HEK293 (cell line): ENCODE data around the gene MRPL20.

ENCODE experiments used
- GLI4 ChIP-seq: fragments of 450-650 bp; formaldehyde crosslinking; IDR thresholded peaks from 2 replicates; pipeline ENCODE4 v1.5.1; 2016; ENCODE audit warnings: missing biosample characterization, missing genetic modification characterization
- GLIS2 ChIP-seq: fragments of 450-650 bp; formaldehyde crosslinking; IDR thresholded peaks from 2 replicates; pipeline ENCODE4 v1.5.1; 2016; ENCODE audit warnings: missing biosample characterization, missing genetic modification characterization
- MZF1 ChIP-seq: fragments of 450-650 bp; formaldehyde crosslinking; IDR thresholded peaks from 2 replicates; pipeline ENCODE4 v1.5.1; 2017; ENCODE audit warnings: missing biosample characterization, missing genetic modification characterization, borderline replicate concordance
- PRDM1 ChIP-seq: fragments of 450-650 bp; formaldehyde crosslinking; IDR thresholded peaks from 2 replicates; pipeline ENCODE4; 2016; ENCODE audit warnings: missing biosample characterization, missing genetic modification characterization
- SCRT1 ChIP-seq: fragments of 450-650 bp; formaldehyde crosslinking; IDR thresholded peaks from 2 replicates; pipeline ENCODE4 v1.5.1; 2016; ENCODE audit warnings: missing biosample characterization, missing genetic modification characterization, borderline replicate concordance
- SETDB1 ChIP-seq: IDR thresholded peaks from one replicate; pipeline ENCODE4 v1.6.1; 2017; ENCODE audit warnings: mild to moderate bottlenecking, low read length, moderate library complexity, mixed read lengths; ENCODE audit not compliant: insufficient read length
- SP7 ChIP-seq: fragments of 450-650 bp; formaldehyde crosslinking; IDR thresholded peaks from 2 replicates; pipeline ENCODE4 v1.5.1; 2016; ENCODE audit warnings: missing biosample characterization, missing genetic modification characterization
- ZBTB20 ChIP-seq: fragments of 450-650 bp; formaldehyde crosslinking; IDR thresholded peaks from 2 replicates; pipeline ENCODE4 v1.5.1; 2016; ENCODE audit warnings: missing biosample characterization, missing genetic modification characterization
- ZBTB21 ChIP-seq: fragments of 450-650 bp; formaldehyde crosslinking; IDR thresholded peaks from 2 replicates; pipeline ENCODE4 v1.5.1; 2017; ENCODE audit warnings: missing biosample characterization, missing genetic modification characterization
- ZBTB48 ChIP-seq: fragments of 450-650 bp; formaldehyde crosslinking; IDR thresholded peaks from 2 replicates; pipeline ENCODE4 v1.5.1; 2016; ENCODE audit warnings: missing biosample characterization, missing genetic modification characterization
- ZEB2 ChIP-seq: fragments of 450-650 bp; formaldehyde crosslinking; IDR thresholded peaks from 2 replicates; pipeline ENCODE4 v1.5.1; 2016; ENCODE audit warnings: missing biosample characterization, missing genetic modification characterization
- ZNF10 ChIP-seq: fragments of 450-650 bp; formaldehyde crosslinking; IDR thresholded peaks from 2 replicates; pipeline ENCODE4 v1.5.1; 2017; ENCODE audit warnings: missing biosample characterization, missing genetic modification characterization
- ZNF121 ChIP-seq: fragments of 450-650 bp; formaldehyde crosslinking; IDR thresholded peaks from 2 replicates; pipeline ENCODE4 v1.5.1; 2016; ENCODE audit warnings: missing biosample characterization, missing genetic modification characterization
- ZNF146 ChIP-seq: fragments of 450-650 bp; formaldehyde crosslinking; IDR thresholded peaks from 2 replicates; pipeline ENCODE4 v1.5.1; 2016; ENCODE audit warnings: missing biosample characterization, missing genetic modification characterization
- ZNF169 ChIP-seq: fragments of 450-650 bp; formaldehyde crosslinking; IDR thresholded peaks from 2 replicates; pipeline ENCODE4 v1.5.1; 2016; ENCODE audit warnings: missing biosample characterization, missing genetic modification characterization
- ZNF221 ChIP-seq: fragments of 450-650 bp; formaldehyde crosslinking; IDR thresholded peaks from 2 replicates; pipeline ENCODE4 v1.5.1; 2017; ENCODE audit warnings: missing biosample characterization, missing genetic modification characterization, borderline replicate concordance
- ZNF239 ChIP-seq: fragments of 450-650 bp; formaldehyde crosslinking; IDR thresholded peaks from 2 replicates; pipeline ENCODE4 v1.5.1; 2016; ENCODE audit warnings: missing biosample characterization, missing genetic modification characterization
- ZNF302 ChIP-seq: fragments of 450-650 bp; formaldehyde crosslinking; IDR thresholded peaks from 2 replicates; pipeline ENCODE4 v1.5.1; 2016; ENCODE audit warnings: missing biosample characterization, missing genetic modification characterization, low read depth
- ZNF335 ChIP-seq: fragments of 450-650 bp; formaldehyde crosslinking; conservative IDR thresholded peaks from 2 replicates; pipeline ENCODE4 v1.5.1; 2016; ENCODE audit warnings: missing biosample characterization, missing genetic modification characterization
- ZNF341 ChIP-seq: fragments of 450-650 bp; formaldehyde crosslinking; IDR thresholded peaks from 2 replicates; pipeline ENCODE4; 2016; ENCODE audit warnings: low read depth, missing biosample characterization, missing genetic modification characterization
- ZNF354C ChIP-seq: fragments of 450-650 bp; formaldehyde crosslinking; IDR thresholded peaks from 2 replicates; pipeline ENCODE4 v1.5.1; 2016; ENCODE audit warnings: missing biosample characterization, missing genetic modification characterization, low read depth, borderline replicate concordance
- ZNF37A ChIP-seq: fragments of 450-650 bp; IDR thresholded peaks from 2 replicates; pipeline ENCODE4 v1.5.1; 2018; ENCODE audit warnings: missing biosample characterization, missing genetic modification characterization
- ZNF416 ChIP-seq: fragments of 450-650 bp; formaldehyde crosslinking; IDR thresholded peaks from 2 replicates; pipeline ENCODE4 v1.5.1; 2016; ENCODE audit warnings: missing biosample characterization, missing genetic modification characterization
- ZNF473 ChIP-seq: fragments of 450-650 bp; formaldehyde crosslinking; IDR thresholded peaks from 2 replicates; pipeline ENCODE4 v1.5.1; 2017; ENCODE audit warnings: missing biosample characterization, missing genetic modification characterization
- ZNF48 ChIP-seq: fragments of 450-650 bp; formaldehyde crosslinking; IDR thresholded peaks from 2 replicates; pipeline ENCODE4 v1.5.1; 2016; ENCODE audit warnings: missing biosample characterization, missing genetic modification characterization
- ZNF514 ChIP-seq: fragments of 450-650 bp; formaldehyde crosslinking; IDR thresholded peaks from 2 replicates; pipeline ENCODE4 v1.5.1; 2016; ENCODE audit warnings: missing biosample characterization, missing genetic modification characterization
- ZNF558 ChIP-seq: fragments of 450-650 bp; formaldehyde crosslinking; IDR thresholded peaks from 2 replicates; pipeline ENCODE4 v1.5.1; 2016; ENCODE audit warnings: missing biosample characterization, missing genetic modification characterization
- ZNF600 ChIP-seq: fragments of 450-650 bp; formaldehyde crosslinking; IDR thresholded peaks from 2 replicates; pipeline ENCODE4 v1.5.1; 2016; ENCODE audit warnings: missing biosample characterization, missing genetic modification characterization
- ZNF610 ChIP-seq: fragments of 450-650 bp; formaldehyde crosslinking; IDR thresholded peaks from 2 replicates; pipeline ENCODE4 v1.5.1; 2016; ENCODE audit warnings: missing biosample characterization, missing genetic modification characterization, borderline replicate concordance
- ZNF658 ChIP-seq: fragments of 450-650 bp; formaldehyde crosslinking; IDR thresholded peaks from 2 replicates; pipeline ENCODE4; 2016; ENCODE audit warnings: missing biosample characterization, missing genetic modification characterization
- ZNF664 ChIP-seq: fragments of 450-650 bp; formaldehyde crosslinking; IDR thresholded peaks from 2 replicates; pipeline ENCODE4 v1.5.1; 2016; ENCODE audit warnings: missing biosample characterization, missing genetic modification characterization
- ZNF837 ChIP-seq: fragments of 450-650 bp; formaldehyde crosslinking; IDR thresholded peaks from 2 replicates; pipeline ENCODE4 v1.5.1; 2016; ENCODE audit warnings: missing biosample characterization, missing genetic modification characterization
- ZSCAN23 ChIP-seq: fragments of 450-650 bp; formaldehyde crosslinking; IDR thresholded peaks from 2 replicates; pipeline ENCODE4 v1.5.1; 2016; ENCODE audit warnings: missing biosample characterization, missing genetic modification characterization
- TF ChIP-seq, protein P1 (sequence below): fragments of 450-650 bp; formaldehyde crosslinking; IDR thresholded peaks from 2 replicates; pipeline ENCODE4 v1.5.1; 2017; ENCODE audit warnings: missing biosample characterization, missing genetic modification characterization
- TF ChIP-seq, protein P2 (sequence below): fragments of 450-650 bp; formaldehyde crosslinking; IDR thresholded peaks from 2 replicates; pipeline ENCODE4 v1.5.1; 2017; ENCODE audit warnings: missing biosample characterization, missing genetic modification characterization
- TF ChIP-seq, protein P3 (sequence below): IDR thresholded peaks from 2 replicates; pipeline ENCODE4 v1.6.1; 2011; ENCODE audit warnings: mild to moderate bottlenecking, low read depth, low read length, borderline replicate concordance
- TF ChIP-seq, protein P4 (sequence below): fragments of 450-650 bp; formaldehyde crosslinking; IDR thresholded peaks from 2 replicates; pipeline ENCODE4 v1.5.1; 2016; ENCODE audit warnings: missing biosample characterization, missing genetic modification characterization

Gene MRPL20

DNA sequence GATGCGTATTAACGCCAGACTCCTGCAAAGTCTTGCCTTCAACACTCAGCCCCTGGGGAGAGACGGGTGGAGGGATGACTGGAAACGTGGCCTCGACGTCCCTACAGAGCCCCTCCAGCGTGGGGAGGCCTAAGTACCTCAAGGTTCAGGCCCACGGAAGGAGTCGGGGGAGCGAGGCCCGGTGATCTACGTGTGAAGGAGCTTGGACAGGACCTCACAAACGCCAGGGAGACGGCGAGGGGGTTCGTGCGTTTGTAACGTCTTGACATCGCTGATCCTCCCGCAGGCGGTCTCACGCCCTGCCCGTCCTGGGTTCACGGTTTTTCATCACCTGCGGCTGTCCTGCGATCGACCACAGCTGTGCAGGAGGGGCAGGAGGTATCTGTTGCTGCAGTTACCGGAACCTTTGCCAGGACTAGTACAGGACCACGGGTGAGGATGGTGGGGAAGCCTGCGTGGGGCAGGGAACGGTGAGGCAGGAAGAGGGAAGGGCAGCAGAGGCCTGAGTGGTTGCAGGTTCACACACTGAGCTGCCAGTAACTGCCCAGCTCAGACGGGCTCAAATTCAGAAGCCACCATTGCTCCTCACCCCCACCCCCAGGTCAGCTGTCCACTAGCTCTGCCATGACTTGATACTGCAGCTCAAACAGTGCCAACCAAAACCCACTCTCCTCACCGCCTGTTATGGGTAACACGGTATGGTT, 7.1 kb downstream of the MRPL20 start (continued):
- TF ChIP-seq SETDB1 (no peak), ZNF837 (tag by site-specific recombination) (no peak), PRDM1 (tag by site-specific recombination) (no peak), ZEB2 (no peak), SCRT1 (tag by site-specific recombination) (peak; percentile 89; the same call in 1 of the 2 replicates), ZNF146 (tag by site-specific recombination) (no peak), ZNF341 (tag by site-specific recombination) (peak; percentile 62), ZNF335 (tag by site-specific recombination) (peak; percentile 78), ZNF416 (tag by site-specific recombination) (no peak), ZNF239 (tag by site-specific recombination) (no peak), ZNF48 (tag by site-specific recombination) (no peak), ZNF600 (tag by site-specific recombination) (peak; percentile 88), ZBTB20 (tag by site-specific recombination) (peak; percentile 45), MZF1 (tag by site-specific recombination) (peak; percentile 52; the same call in 1 of the 2 replicates), ZNF302 (tag by site-specific recombination) (no peak), ZBTB21 (tag by site-specific recombination) (no peak), ZNF169 (tag by site-specific recombination) (no peak), ZNF121 (tag by site-specific recombination) (no peak), SP7 (no peak), ZNF514 (tag by site-specific recombination) (no peak), GLI4 (tag by site-specific recombination) (no peak), ZNF664 (tag by site-specific recombination) (no peak), ZNF37A (tag by site-specific recombination) (no peak), ZSCAN23 (no peak), ZNF354C (tag by site-specific recombination) (no peak), ZNF473 (tag by site-specific recombination) (no peak), ZNF658 (tag by site-specific recombination) (no peak), ZNF610 (no peak), ZNF10 (0 out of 2 replicates have a peak, but pooled peaks have one; percentile 8), GLIS2 (tag by site-specific recombination) (0 out of 2 replicates have a peak, but pooled peaks have one; percentile 4), ZNF558 (tag by site-specific recombination) (no peak), ZNF221 (tag by site-specific recombination) (no peak), ZBTB48 (tag by site-specific recombination) (no peak)
- TF ChIP-seq, protein P1, sequence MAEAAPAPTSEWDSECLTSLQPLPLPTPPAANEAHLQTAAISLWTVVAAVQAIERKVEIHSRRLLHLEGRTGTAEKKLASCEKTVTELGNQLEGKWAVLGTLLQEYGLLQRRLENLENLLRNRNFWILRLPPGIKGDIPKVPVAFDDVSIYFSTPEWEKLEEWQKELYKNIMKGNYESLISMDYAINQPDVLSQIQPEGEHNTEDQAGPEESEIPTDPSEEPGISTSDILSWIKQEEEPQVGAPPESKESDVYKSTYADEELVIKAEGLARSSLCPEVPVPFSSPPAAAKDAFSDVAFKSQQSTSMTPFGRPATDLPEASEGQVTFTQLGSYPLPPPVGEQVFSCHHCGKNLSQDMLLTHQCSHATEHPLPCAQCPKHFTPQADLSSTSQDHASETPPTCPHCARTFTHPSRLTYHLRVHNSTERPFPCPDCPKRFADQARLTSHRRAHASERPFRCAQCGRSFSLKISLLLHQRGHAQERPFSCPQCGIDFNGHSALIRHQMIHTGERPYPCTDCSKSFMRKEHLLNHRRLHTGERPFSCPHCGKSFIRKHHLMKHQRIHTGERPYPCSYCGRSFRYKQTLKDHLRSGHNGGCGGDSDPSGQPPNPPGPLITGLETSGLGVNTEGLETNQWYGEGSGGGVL (tag by site-specific recombination) = no peak
- TF ChIP-seq, protein P2, sequence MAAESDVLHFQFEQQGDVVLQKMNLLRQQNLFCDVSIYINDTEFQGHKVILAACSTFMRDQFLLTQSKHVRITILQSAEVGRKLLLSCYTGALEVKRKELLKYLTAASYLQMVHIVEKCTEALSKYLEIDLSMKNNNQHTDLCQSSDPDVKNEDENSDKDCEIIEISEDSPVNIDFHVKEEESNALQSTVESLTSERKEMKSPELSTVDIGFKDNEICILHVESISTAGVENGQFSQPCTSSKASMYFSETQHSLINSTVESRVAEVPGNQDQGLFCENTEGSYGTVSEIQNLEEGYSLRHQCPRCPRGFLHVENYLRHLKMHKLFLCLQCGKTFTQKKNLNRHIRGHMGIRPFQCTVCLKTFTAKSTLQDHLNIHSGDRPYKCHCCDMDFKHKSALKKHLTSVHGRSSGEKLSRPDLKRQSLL = no peak; the same call in 1 of the 2 replicates
- TF ChIP-seq, protein P3, sequence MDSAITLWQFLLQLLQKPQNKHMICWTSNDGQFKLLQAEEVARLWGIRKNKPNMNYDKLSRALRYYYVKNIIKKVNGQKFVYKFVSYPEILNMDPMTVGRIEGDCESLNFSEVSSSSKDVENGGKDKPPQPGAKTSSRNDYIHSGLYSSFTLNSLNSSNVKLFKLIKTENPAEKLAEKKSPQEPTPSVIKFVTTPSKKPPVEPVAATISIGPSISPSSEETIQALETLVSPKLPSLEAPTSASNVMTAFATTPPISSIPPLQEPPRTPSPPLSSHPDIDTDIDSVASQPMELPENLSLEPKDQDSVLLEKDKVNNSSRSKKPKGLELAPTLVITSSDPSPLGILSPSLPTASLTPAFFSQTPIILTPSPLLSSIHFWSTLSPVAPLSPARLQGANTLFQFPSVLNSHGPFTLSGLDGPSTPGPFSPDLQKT = no peak
- TF ChIP-seq, protein P4, sequence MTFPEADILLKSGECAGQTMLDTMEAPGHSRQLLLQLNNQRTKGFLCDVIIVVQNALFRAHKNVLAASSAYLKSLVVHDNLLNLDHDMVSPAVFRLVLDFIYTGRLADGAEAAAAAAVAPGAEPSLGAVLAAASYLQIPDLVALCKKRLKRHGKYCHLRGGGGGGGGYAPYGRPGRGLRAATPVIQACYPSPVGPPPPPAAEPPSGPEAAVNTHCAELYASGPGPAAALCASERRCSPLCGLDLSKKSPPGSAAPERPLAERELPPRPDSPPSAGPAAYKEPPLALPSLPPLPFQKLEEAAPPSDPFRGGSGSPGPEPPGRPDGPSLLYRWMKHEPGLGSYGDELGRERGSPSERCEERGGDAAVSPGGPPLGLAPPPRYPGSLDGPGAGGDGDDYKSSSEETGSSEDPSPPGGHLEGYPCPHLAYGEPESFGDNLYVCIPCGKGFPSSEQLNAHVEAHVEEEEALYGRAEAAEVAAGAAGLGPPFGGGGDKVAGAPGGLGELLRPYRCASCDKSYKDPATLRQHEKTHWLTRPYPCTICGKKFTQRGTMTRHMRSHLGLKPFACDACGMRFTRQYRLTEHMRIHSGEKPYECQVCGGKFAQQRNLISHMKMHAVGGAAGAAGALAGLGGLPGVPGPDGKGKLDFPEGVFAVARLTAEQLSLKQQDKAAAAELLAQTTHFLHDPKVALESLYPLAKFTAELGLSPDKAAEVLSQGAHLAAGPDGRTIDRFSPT (tag by site-specific recombination) = no peak
